ENCODE measurements around the gene TBC1D21.

The TBC1D21 gene

GRCh38 chr15:73858062-73858461 is 15.3 kb upstream of the TBC1D21 start:
- DNase-seq (ENCODE audit: low read depth in 2 of 2) = no peak

- no peak for DNase-seq (ENCODE audit: low read depth in 2 of 2)
Observed at GRCh38 chr15:73862276-73862675, 11.1 kb upstream of the TBC1D21 start.

DNA sequence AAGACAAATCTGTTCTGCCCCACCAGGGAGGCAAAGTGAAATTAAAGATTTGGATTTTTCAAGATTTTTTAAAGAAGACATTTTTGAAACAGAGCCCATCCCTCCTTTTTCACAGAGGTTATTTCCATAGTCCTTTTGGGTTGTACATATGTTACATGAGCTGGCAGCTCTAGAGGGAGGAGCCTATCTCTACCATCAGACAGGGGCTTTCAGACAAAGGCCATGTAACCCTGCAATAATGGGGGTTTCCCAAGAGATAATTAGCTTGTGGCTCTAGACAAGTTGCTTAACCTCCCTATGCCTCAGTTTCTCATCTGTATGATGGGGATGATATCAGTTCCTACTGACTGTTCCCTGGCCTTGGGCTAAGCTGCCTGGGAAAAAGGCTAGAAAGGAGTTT is 8.0 kb upstream of the TBC1D21 start:
- no peak for DNase-seq (ENCODE audit: low read depth in 2 of 2)

DNA sequence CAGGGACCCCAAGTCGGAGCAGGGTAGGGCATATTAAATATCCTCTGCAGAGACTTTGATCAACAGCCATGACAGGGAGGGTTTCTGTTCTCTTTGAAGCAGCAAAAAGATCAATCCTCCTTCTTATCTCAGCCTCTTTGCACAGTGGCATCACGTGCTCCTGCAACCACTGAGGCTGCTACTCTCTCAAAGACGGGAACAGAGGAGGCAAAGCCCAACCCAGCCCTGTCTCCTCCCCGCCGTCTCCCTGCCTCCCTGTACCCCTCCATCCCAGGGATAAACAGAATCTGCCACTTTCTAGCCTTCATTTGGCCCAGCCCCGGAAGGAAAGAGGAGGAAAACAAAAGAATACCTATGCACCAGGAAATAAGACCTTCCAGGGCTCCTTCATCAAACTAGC is 7.5 kb upstream of the TBC1D21 start:
- no peak for DNase-seq (ENCODE audit: low read depth in 2 of 2)

DNA sequence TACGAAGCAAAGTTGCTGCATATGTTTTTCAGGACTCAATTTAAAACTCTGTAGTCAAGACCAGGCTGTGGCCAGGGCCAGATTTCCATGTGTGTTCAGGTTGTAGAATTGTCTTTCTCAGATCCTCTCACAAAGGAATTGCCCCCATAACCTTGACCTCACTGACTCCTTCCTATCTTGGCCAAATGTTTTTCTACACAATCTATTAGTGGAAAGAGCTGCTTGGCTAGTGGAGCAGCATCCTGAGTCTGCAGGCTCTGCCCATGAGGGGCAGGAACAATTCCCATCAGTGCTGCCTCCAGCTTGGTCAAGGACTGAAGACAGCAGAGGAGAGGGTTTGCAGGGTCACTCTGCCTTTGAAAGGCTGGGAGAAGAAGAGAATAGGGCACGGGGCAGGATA is 6.9 kb upstream of the TBC1D21 start:
- DNase-seq (ENCODE audit: low read depth in 2 of 2) = no peak

DNA sequence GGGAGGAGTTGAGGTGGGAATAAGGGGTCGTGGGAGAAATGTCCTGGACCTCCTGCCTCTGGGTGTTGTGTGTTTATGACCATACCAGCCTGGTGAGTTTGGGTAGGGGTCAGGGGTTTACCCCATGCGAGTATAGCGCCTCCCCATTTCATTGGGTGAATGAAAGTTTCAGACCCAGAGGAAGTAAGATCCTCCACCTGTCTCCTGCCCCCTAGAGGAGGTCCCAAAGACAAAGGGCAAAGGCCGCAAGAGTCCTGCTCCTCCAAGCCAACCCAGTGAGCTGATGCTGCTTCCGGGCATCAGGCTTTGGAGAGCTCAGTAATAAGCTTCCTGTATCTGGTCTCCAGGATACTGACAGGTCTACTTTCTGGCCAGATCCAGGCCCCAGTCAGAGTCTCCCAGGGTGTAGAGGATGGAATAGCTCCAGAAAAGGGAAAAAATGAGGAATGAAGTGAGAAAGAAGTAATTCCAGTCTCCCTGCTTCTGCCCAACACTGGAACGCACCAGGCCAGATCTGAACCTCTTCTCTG is 6.4 kb upstream of the TBC1D21 start:
- DNase-seq (ENCODE audit: low read depth in 2 of 2) = no peak

GRCh38 chr15:73867426-73867825 is 5.9 kb upstream of the TBC1D21 start:
- no peak for DNase-seq (ENCODE audit: low read depth in 2 of 2)

DNA sequence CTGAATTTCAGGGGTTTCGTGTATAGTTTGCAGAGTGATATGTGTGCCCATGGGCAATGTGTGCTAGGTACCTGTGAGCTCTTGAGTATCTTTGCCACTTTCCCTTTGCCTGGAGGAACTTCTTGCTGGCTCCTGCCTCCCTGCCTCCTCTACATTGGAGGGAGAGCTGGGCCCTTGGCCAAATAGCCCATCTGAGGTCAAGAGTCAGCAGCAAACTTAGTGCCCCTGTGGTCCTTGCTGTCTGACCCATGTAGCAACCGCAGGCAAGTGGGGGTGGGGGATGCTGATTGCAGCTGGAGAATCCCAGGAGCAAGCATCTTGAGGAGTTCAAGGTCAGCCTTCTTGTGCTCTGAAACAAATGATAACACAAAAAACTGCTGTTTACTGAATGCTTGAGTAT is 5.4 kb upstream of the TBC1D21 start:
- DNase-seq (ENCODE audit: low read depth in 2 of 2) = no peak

DNA sequence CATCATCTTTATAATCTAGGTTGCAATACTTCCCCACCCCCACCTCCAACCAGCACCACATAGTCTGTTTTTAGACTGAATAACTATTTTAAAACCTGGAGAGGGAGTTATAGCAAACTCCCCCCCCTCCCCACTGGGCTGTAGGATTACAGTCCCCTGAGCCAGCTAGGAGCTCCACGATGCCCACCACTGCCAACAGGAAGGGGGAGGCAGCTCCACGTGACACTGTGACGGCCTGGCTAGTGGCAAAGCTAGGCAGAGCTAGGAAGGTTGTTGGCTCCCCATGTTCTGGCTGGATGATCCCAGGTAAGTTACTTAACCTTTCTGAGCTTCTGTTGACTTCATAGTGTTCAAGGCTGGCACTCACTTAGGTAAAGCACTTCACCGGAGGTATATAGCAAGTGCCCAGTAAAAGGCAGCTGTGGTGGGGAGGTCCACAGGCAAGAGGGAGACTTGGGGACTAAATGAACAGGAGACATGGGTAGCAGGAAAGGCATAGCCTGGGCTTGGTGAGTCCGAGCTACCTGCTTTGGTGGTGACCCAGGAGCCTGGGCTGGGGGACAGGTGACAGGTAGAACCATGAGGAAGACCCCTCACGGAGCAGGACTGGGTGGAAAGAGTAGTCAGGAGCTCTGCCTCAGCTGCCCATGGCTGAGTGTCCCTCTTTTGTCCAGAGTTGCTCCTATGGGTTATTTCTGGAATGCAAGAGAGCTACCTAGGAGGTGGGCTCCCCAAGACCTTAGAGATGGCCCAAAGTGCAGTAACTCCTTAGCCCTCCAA is 4.0 kb upstream of the TBC1D21 start:
- DNase-seq (ENCODE audit: low read depth in 2 of 2) = no peak

GRCh38 chr15:73870700-73871408 is 2.5 kb upstream of the TBC1D21 start:
- no peak for DNase-seq (ENCODE audit: low read depth in 2 of 2)

- DNase-seq (ENCODE audit: low read depth in 2 of 2) = no peak
Observed at GRCh38 chr15:73872346-73872745, 1.0 kb upstream of the TBC1D21 start.

GRCh38 chr15:73873889-73874511 is 636 bp downstream of the TBC1D21 start:
- no peak for DNase-seq (ENCODE audit: low read depth in 2 of 2)

DNA sequence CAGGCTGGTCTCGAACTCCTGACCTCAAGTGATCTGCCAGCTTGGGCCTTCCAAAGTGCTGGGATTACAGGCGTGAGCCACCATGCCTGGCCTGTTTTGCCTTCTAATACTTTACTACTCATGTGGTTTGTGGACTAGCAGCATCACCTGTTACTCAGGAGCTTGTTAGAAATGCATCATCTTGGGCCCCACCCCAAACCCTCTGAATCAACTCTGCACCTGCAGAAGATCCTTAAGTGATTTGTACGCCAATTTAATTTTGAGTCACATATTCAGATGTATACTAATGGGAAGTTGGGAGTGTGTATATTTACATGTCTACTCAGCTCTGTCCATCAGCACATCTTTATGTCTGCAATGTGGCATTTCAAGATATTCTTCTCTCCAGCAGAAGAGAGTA is 6.1 kb downstream of the TBC1D21 start:
- DNase-seq (ENCODE audit: low read depth in 2 of 2) = no peak

DNA sequence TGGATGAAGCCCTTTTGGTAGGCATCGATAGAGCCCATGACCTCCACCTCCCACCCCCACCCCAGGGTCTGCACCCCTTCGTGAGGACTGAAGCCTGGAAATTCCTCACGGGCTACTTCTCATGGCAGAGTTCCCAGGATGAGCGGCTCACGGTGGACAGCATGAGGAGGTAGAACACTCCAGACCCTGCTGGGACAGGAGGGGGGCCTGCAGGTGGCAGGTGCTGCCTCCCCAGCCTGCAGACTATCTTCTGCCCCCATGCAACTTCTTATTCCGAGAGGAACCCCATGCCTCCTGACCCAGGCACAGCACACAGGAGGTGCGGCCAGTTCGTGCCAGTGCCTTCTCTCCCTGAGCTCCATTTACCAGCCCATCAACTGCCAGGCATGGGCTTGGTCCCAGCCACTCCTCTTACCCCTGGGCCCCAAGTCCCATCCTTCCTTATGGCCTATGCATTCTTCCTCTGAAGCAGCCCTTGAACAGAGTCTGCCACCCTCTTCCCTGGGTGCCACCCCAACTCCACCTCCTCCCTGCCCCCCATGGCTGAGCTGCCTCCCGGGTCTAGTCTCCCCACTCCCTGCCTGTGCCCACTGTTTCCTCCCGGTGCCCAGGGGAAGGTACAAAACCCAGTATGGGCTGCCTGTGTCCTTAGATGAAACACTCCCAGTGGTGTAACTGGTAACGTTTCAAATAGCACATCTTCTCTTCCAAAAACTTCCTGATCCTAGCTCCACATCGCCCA is 8.4 kb downstream of the TBC1D21 start:
- DNase-seq (ENCODE audit: low read depth in 2 of 2) = no peak

GRCh38 chr15:73882761-73883419 is 9.5 kb downstream of the TBC1D21 start:
- DNase-seq (ENCODE audit: low read depth in 2 of 2) = no peak

DNA sequence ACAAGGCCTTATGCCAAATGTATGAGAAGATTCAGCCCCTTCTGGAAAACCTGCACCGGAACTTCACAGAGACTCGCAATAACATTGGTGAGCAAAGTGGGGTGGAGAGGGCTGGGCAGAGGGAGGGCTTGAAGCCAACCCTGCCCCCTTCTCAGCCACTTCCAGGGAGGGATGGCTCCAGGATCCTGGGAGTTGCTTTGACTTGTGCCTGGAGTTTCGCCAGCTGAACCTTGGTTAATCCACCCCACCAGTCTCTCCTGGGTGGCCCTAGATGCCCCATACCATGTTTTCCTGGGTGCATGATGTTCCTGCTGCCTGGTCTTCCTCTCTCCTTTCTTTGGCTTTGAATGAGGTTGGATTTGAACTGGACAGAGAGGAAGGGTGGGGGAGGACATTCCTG is 10.8 kb downstream of the TBC1D21 start:
- no peak for DNase-seq (ENCODE audit: low read depth in 2 of 2)

DNA sequence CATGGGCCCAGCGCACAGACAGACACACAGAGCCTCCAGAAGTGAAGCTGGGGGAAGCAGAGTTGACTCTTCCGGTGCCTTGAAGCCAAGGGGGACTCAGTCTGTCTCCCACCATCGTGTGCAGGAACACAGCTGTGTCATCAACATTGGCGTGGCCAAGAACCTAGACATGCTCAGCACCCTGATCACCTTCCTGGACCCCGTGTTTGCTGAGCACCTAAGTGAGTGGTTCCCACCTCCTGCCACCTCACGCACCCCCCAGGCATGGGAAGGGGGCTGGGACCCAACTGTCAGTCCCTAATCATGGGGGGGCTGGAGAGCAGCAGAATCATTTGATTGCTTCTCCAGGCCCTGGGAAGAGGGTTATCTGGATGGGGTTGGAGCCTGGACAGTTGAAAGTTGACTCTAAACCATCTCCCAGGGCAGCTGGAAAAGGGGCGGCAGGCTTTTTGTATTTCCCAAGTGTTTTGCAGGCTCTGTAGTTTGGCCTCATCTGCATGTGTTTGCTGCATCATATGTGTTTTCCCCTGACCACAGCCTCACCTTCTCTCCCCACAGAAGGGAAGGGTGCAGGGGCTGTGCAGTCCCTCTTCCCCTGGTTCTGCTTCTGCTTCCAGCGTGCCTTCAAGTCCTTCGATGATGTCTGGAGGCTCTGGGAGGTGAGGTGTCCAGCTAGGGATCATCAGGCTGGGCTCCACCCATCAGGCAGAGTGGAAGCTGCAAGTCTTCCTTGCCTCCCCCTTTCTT is 12.8 kb downstream of the TBC1D21 start:
- no peak for DNase-seq (ENCODE audit: low read depth in 2 of 2)

- no peak for DNase-seq (ENCODE audit: low read depth in 2 of 2)
Observed at GRCh38 chr15:73886717-73887345, 13.5 kb downstream of the TBC1D21 start.

DNA sequence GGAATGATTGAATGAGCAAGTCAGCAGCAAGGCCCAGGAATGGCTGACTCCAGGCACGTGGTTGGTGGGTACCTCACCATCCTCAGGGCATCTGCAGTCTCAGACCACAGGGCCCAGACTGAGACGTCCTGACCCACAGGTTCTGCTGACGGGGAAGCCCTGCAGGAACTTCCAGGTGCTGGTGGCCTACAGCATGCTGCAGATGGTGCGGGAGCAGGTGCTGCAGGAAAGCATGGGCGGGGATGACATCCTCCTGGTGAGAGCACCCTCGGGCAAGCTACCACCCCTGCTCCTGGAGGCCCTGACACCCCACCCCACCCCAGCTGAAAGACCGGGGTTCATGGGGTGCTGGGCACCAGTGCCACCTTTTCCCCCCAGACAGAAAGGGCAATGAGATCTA is 14.1 kb downstream of the TBC1D21 start:
- no peak for DNase-seq (ENCODE audit: low read depth in 2 of 2)
